SK-N-SH (cell line): Measurements from ENCODE around the gene POLDIP3.
"Not testable (repeated sequence)": the region's sequence is repeated elsewhere in the genome, so short reads cannot be mapped to it uniquely, and the experiment has no call there.

Experiments used
- EP300 ChIP-seq, 2 experiments: IDR thresholded peaks; 2 replicates each; pipeline versions ENCODE4 v1.4.0 to v1.6.1; 2012; ENCODE audit warnings: borderline replicate concordance in 1 of 2, low read depth in 1 of 2, low read length in 1 of 2
- RCOR1 ChIP-seq: fragments of 150-350 bp; IDR thresholded peaks from 2 replicates; pipeline ENCODE4 v1.6.1; 2017; ENCODE audit warnings: antibody characterized with exemption, low read length
- RFX5 ChIP-seq: IDR thresholded peaks from 2 replicates; pipeline ENCODE4 v1.6.1; 2012; ENCODE audit warnings: mild to moderate bottlenecking, improper control_type of control experiment, low read length
- TF ChIP-seq, protein P1 (sequence below): fragments of 200-600 bp; sonication (generic); IDR thresholded peaks from 2 replicates; pipeline ENCODE4 v1.6.1; 2017; ENCODE audit warnings: antibody characterized with exemption, mild to moderate bottlenecking, moderate library complexity
- TF ChIP-seq, protein P2 (sequence below): fragments of 150-350 bp; IDR thresholded peaks from 2 replicates; pipeline ENCODE4 v1.6.1; 2017; ENCODE audit warnings: antibody characterized with exemption, low read length, low read depth, borderline replicate concordance

DNA sequence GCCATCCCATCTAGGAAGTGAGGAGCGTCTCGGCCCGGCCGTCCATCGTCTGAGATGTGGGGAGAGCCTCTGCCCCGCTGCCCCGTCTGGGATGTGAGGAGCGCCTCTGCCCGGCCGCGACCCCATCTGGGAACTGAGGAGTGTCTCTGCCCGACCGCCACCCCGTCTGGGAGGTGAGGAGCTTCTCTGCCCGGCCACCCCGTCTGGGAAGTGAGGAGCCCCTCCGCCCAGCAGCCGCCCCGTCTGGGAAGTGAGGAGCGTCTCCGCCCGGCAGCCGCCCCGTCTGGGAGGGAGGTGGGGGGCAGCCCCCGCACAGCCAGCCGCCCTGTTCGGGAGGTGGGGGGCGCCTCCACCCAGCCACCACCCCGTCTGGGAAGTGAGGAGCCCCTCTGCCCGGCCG is 7.0 kb downstream of the POLDIP3 start:
- TF ChIP-seq, protein P1, sequence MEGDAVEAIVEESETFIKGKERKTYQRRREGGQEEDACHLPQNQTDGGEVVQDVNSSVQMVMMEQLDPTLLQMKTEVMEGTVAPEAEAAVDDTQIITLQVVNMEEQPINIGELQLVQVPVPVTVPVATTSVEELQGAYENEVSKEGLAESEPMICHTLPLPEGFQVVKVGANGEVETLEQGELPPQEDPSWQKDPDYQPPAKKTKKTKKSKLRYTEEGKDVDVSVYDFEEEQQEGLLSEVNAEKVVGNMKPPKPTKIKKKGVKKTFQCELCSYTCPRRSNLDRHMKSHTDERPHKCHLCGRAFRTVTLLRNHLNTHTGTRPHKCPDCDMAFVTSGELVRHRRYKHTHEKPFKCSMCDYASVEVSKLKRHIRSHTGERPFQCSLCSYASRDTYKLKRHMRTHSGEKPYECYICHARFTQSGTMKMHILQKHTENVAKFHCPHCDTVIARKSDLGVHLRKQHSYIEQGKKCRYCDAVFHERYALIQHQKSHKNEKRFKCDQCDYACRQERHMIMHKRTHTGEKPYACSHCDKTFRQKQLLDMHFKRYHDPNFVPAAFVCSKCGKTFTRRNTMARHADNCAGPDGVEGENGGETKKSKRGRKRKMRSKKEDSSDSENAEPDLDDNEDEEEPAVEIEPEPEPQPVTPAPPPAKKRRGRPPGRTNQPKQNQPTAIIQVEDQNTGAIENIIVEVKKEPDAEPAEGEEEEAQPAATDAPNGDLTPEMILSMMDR = not testable (repeated sequence)
- not testable (repeated sequence) for TF ChIP-seq RCOR1; RFX5; EP300 (IDR thresholded peaks at IDR 0.05; ENCODE audit: borderline replicate concordance in 1 of 2, low read depth in 1 of 2, low read length in 1 of 2)
- TF ChIP-seq, protein P2, sequence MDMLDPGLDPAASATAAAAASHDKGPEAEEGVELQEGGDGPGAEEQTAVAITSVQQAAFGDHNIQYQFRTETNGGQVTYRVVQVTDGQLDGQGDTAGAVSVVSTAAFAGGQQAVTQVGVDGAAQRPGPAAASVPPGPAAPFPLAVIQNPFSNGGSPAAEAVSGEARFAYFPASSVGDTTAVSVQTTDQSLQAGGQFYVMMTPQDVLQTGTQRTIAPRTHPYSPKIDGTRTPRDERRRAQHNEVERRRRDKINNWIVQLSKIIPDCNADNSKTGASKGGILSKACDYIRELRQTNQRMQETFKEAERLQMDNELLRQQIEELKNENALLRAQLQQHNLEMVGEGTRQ = not testable (repeated sequence)
